NCI-H2227 (cell line): ENCODE results near the gene KCNAB1.
"Not testable (repeated sequence)": the region's sequence is repeated elsewhere in the genome, so short reads cannot be mapped to it uniquely, and the experiment has no call there.

ENCODE experiments used
- DNase-seq: peaks from one replicate; lab custom pipeline; 2025; ENCODE audit not compliant: unreplicated experiment; lab: John Stamatoyannopoulos, UW

Gene KCNAB1

DNA sequence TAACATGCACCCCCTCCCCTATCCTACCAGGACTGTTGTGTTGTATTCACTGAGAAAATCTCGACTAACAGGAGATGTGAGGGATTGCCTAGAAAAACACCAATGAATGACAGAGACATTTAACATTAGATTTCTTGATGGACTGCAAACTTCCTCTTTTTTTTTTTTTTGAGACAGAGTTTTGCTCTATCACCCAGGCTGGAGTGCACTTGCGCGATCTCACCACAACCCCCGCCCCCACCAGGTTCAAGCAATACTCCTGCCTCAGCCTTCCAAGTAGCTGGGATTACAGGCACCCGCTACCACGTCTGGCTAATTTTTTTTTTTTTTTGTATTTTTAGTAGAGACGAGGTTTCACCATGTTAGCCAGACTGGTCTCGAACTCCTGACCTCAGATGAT lies 17.0 kb downstream of the KCNAB1 start:
- not testable (repeated sequence) for DNase-seq

- no peak for DNase-seq
Measured at GRCh38 chr3:156140001-156140595, 19.7 kb downstream of the KCNAB1 start.

DNA sequence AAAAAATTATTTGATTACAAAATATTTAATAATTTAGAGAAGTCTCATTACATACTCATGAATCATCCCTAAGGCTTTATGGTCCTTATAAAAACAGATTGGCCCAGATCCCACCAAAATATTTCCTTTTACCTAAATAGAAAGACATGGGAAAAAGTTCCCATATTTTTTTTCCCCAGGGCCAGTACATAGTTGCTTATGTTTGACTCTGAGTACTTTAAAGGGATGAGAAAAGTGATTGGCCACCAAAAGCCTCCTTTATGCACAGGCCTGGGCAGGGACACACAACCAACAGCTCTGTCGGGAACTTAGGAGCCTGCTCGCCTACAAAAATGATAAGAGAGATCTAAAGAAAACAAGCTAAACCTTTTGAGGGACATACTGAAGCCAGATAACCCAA lies 22.3 kb downstream of the KCNAB1 start:
- DNase-seq: no peak

DNA sequence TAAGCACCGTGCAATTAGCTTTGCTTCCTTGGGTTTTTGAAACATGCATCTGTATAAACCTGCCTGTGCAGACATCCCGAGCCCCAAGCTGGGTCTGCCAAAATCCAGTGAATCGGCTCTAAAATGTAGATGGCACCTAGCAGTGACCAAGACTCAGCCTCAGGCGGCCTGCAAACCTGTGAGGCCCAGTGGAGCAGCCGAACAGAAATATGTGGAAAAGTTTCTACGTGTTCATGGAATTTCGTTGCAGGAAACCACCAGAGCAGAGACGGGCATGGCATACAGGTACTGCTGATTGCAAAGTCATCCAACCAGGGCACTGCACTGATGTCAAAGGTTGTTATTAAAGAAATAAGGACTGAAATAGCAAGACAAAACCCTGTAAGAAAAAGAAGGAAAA lies 22.8 kb downstream of the KCNAB1 start:
- DNase-seq: no peak

DNA sequence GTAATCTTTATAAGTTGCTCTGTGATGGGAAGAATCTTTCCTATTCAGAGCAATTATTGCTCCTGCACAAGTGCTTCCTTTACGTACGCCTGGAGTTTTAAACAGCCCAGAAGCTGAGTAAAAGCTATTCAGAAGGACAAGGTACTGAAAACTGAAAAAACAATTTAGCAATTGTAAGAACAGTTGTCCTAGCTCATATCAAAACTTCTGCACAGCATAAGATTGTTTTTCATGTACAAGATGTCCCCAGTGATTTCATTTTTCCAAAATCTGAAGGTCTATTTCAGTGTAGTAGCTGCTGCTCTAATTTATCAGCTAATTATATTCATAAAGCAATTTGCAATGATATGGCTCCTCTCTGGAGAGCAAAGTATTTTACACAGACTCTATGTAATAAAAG lies 23.7 kb downstream of the KCNAB1 start:
- DNase-seq: no peak

- no peak for DNase-seq
Measured at GRCh38 chr3:156145866-156146265, 25.5 kb downstream of the KCNAB1 start.

GRCh38 chr3:156148345-156148945 lies 28.1 kb downstream of the KCNAB1 start:
- DNase-seq: no peak

DNA sequence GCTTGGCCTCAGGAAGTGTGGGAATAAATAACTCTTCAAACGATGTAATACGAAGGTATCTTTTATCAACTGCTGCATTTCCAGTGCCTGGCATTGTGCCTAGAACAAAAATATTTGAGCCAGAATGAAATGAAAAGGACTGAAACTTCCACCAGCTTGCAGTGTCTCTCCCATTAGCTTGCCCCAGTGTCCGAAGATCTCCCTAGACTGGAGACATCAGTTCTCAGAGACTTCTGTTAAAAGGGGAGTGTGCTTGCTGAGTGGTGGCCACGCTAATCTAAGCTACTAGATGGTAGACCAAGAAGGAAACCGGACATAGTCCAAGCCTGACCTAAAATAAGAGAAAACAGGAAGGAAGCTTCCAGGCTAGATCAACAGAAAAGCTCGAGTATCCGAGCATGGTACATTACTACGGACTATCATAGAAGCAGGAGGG lies 28.6 kb downstream of the KCNAB1 start:
- DNase-seq: no peak

GRCh38 chr3:156149876-156150275 lies 29.5 kb downstream of the KCNAB1 start:
- no peak for DNase-seq

DNA sequence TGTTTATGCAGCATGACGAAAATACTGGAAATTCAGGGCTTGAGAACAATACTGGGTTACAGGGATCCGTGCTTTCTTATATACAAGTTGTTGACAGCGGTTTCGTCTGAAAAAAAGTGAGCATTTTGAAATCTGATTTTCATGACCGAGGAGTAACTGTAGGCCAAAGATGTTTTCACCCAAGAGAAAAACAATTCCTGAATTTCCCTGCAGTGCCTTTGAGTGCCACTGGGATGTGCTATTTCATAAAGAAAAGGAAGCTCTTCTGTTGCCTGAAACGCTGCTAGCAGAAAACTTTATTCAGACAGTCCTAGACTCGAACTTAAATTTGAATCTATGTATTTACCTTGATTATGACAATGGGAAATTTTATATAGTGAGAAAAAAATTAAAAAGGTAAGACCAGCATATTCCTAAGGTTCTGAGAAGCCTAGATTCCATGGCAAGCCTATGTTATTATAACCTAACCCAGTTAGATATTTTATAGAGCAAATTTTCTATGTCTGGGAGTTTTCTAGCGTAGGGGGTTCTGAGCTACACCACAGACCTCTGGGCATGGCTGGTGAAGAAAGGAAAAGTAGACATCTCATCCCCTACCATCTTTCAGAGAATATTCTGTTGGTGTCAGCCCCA lies 30.2 kb downstream of the KCNAB1 start:
- DNase-seq: peak; percentile 57

- DNase-seq: peak; percentile 60
Measured at GRCh38 chr3:156151824-156152428, 31.5 kb downstream of the KCNAB1 start.

DNA sequence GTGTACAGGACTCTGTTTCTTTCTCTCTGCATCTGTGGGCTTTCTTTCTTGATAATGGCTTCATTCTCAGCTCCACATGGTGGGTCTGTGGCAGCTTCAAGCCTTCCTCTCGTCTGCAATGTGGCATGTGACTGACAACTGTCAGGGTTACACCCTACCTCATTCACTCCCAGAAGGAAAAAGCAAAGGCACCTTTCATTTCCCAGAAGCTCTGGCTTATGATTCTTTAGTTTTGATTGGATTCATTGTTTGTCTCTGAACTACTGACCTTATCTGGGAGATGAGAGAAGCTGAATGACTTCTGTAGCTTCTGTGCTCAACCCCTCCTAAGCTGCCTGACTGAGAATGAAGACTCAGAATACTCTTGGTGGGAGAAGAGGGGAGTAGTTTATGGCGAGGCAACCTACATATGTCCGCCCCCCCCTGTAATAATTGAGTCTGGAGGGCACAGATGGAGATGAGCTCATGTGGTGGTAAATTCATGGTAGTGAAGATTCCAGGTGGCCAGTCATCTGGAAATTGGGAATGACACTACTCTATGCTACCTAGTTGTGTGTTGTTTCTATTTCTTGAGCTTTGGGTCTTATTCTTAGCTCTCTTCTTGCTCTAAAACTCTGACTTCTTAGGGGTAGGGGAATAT lies 38.4 kb downstream of the KCNAB1 start:
- no peak for DNase-seq

- DNase-seq: peak; percentile 13
Measured at GRCh38 chr3:156160647-156161046, 40.3 kb downstream of the KCNAB1 start.

- DNase-seq: no peak
Measured at GRCh38 chr3:156161172-156161571, 40.8 kb downstream of the KCNAB1 start.

DNA sequence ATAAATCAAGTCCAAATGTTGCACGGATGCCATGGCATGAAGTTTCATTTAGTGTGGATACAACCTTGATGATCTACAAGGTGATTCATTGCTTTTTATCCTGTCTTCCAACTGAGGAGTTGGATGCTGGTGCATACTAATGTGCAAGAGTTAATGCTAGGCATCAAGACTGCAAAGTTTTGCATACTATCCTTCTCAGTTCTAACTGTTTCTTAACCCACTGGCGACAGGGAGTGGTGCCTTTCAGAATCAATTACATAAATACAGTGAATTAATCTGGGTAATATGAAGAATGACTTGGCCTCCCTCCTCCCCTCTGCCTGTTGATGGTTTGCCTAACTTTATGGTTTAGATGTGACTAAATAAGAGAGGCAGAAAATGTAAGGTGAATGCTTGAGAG lies 43.5 kb downstream of the KCNAB1 start:
- DNase-seq: no peak

DNA sequence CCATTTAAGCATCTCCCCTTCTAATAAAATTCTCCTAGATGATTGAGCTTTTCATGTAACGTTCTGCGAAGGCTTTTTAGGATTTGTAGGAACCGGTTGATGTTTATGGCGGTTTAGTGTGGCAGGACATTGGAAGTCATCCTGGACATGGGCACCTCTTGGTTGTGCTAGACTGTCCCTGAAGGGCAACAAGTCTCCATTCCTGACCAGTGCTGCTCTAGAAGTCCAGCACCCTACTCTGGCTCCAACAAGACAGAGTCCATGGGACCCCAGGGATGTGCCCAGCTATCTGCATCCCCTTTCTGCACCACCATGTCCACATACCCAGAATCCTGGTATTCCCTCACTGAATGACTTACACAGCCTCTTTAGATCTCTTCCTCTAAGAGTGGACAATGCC lies 46.4 kb downstream of the KCNAB1 start:
- DNase-seq: no peak

DNA sequence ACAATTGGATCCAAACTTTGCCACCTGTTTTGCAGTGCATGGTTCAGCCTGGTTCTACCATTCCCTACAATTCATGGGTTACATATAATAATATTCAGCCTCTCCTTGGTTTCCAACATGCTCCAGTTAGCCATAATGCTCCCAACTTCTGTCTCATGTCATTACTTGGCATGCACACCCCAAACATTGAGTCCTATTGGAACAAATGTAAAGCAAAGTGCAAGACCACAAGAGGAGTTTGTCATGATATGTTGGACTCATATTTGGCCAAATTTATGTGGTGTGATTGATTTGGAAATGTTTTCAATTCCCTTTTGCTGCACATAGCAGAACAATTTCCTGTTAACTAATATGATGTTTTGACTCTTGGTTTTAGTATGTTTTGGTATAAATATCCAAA lies 50.2 kb downstream of the KCNAB1 start:
- no peak for DNase-seq

GRCh38 chr3:156171281-156172267 lies 51.2 kb downstream of the KCNAB1 start:
- peak; percentile 12 for DNase-seq

- DNase-seq: no peak
Measured at GRCh38 chr3:156172536-156172935, 52.2 kb downstream of the KCNAB1 start.

DNA sequence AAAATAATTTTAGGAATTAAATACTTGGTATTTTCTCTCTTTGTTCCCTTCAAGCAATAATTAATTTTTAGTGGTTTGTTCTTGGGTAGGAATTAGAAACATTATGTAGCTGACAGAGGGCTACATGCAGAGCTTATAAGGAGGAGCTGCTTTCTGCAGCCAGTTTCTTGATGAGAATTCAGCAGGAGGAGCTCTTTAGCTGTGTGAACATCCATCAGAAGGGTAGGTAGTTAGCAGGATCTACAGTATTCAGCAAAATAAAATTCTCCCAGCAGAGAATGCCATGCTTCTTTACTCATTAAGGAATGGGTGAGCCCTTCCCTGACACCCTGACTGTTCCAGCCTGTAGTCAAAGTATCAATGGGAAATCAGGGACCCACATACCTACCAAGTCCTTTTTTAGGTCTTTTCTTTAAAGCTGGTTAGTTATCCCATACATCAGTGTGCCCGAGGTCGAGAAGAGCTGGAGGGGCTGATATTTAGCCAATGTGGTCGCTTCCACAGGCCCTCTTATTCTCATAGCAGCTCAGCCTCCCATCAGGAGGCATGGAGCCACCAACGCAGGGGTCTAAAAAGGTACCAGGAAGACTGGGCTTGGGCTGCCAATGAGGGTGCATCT lies 54.0 kb downstream of the KCNAB1 start:
- DNase-seq: no peak
